Measurements from ENCODE around the gene ROBO1.

- TF ChIP-seq POLR2A (IDR thresholded peaks at IDR 0.05) (no peak), CTCF (IDR thresholded peaks at IDR 0.05) (no peak)
Measured at GRCh38 chr3:78788839-78789238, 979.0 kb downstream of the ROBO1 start.
